Epithelial cell of esophagus (primary cell): Measurements from ENCODE around the gene CDK10.

ENCODE experiments used
- DNase-seq: peaks from one replicate; pipeline ENCODE4 v3.0.0; 2010; ENCODE audit warnings: low read depth
- H3K4me3 ChIP-seq: 2 replicates; pipeline ENCODE4 v1.5.1; 2011; ENCODE audit warnings: mild to moderate bottlenecking, low read length, control low read depth
- TF ChIP-seq, protein P1 (sequence below): IDR thresholded peaks from 2 replicates; pipeline ENCODE4 v1.5.1; 2011; ENCODE audit warnings: low read depth, mild to moderate bottlenecking, low read length, control low read depth, inconsistent platforms; ENCODE audit not compliant: insufficient read depth; ENCODE audit errors: missing control alignments

The CDK10 gene

DNA sequence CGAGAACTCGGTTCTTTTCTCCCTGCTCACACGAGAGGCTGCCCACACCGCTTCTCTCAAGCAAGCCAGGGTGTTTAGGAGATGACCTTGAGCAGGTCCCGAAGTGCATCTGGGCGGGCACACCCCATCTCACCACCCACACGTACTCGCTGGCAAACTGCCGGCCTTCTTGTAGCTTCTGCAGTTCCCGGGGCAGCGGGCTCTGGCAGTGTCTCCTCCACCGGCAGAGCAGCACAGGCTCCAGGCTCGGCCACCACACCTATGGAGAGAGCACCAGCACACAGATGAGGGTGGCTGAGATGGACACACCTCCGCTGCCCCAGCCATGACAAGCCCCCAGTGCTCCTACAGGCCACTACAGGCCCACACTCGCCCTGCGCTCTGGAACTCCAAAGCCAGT, 58.3 kb downstream of the CDK10 start:
- H3K4me3 ChIP-seq: no peak overlapping the region
- DNase-seq: no peak
- TF ChIP-seq, protein P1, sequence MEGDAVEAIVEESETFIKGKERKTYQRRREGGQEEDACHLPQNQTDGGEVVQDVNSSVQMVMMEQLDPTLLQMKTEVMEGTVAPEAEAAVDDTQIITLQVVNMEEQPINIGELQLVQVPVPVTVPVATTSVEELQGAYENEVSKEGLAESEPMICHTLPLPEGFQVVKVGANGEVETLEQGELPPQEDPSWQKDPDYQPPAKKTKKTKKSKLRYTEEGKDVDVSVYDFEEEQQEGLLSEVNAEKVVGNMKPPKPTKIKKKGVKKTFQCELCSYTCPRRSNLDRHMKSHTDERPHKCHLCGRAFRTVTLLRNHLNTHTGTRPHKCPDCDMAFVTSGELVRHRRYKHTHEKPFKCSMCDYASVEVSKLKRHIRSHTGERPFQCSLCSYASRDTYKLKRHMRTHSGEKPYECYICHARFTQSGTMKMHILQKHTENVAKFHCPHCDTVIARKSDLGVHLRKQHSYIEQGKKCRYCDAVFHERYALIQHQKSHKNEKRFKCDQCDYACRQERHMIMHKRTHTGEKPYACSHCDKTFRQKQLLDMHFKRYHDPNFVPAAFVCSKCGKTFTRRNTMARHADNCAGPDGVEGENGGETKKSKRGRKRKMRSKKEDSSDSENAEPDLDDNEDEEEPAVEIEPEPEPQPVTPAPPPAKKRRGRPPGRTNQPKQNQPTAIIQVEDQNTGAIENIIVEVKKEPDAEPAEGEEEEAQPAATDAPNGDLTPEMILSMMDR: no peak
